HUES6 (cell line): ENCODE results near the gene KIAA0825.

Experiments
- H3K27ac ChIP-seq: 2 replicates; pipeline ENCODE4 v1.7.0; 2013; ENCODE audit warnings: low read depth, mild to moderate bottlenecking, low read length, inconsistent platforms
- H3K27me3 ChIP-seq: 2 replicates; pipeline ENCODE4 v1.6.1; 2013; ENCODE audit warnings: low read length; ENCODE audit not compliant: control insufficient read depth, insufficient read depth
- H3K36me3 ChIP-seq: 2 replicates; pipeline ENCODE4 v1.6.1; 2013; ENCODE audit warnings: low read length; ENCODE audit not compliant: control insufficient read depth, insufficient read depth
- H3K4me1 ChIP-seq: 2 replicates; pipeline ENCODE4 v1.6.1; 2013; ENCODE audit warnings: low read length; ENCODE audit not compliant: control insufficient read depth, insufficient read depth
- H3K4me3 ChIP-seq: 2 replicates; pipeline ENCODE4 v1.5.1; 2013; ENCODE audit warnings: low read depth, low read length
- H3K9ac ChIP-seq: one replicate; pipeline ENCODE4 v1.6.1; 2013; ENCODE audit warnings: mild to moderate bottlenecking, low read length
- H3K9me3 ChIP-seq: 2 replicates; pipeline ENCODE4 v1.6.1; 2013; ENCODE audit warnings: low read depth, low read length; ENCODE audit not compliant: control insufficient read depth, insufficient read depth

Gene KIAA0825

GRCh38 chr5:94276751-94277150, 341.7 kb downstream of the KIAA0825 start:
- Histone ChIP-seq H3K9ac (no peak overlapping the region), H3K9me3 (no peaks in the 10 kb centered on the region), H3K27me3 (no peaks in the 10 kb centered on the region), H3K36me3 (peaks cover 7% of the 10 kb centered on the region; the same call in 1 of the 2 replicates), H3K4me1 (peaks cover 6% of the 10 kb centered on the region), H3K27ac (no peak overlapping the region), H3K4me3 (no peak overlapping the region)

- Histone ChIP-seq H3K27me3 (no peaks in the 10 kb centered on the region), H3K27ac (no peak overlapping the region), H3K9ac (no peak overlapping the region), H3K4me3 (no peak overlapping the region), H3K9me3 (no peaks in the 10 kb centered on the region), H3K4me1 (no peaks in the 10 kb centered on the region), H3K36me3 (peaks cover 7% of the 10 kb centered on the region; the same call in 1 of the 2 replicates)
Measured at GRCh38 chr5:94276048-94276447, 342.4 kb downstream of the KIAA0825 start.

GRCh38 chr5:94274707-94275106, 343.7 kb downstream of the KIAA0825 start:
- H3K4me1 ChIP-seq: no peaks in the 10 kb centered on the region

GRCh38 chr5:94268226-94268625, 350.2 kb downstream of the KIAA0825 start:
- no peaks in the 10 kb centered on the region for H3K27me3 ChIP-seq
- peaks cover 5% of the 10 kb centered on the region; the same call in 1 of the 2 replicates for H3K9me3 ChIP-seq
- H3K4me1 ChIP-seq: peaks cover 10% of the 10 kb centered on the region; the same call in 1 of the 2 replicates
- H3K4me3 ChIP-seq: no peak overlapping the region
- H3K27ac ChIP-seq: no peak overlapping the region
- no peaks in the 10 kb centered on the region; the same call in 1 of the 2 replicates for H3K36me3 ChIP-seq
- H3K9ac ChIP-seq: no peak overlapping the region

More at GRCh38 chr5:94274707-94275106, 343.7 kb downstream of the KIAA0825 start:
- H3K27me3 ChIP-seq: no peaks in the 10 kb centered on the region
- H3K36me3 ChIP-seq: peaks cover 7% of the 10 kb centered on the region; the same call in 1 of the 2 replicates
- peaks cover 5% of the 10 kb centered on the region; the same call in 1 of the 2 replicates for H3K9me3 ChIP-seq
- no peak overlapping the region for H3K9ac ChIP-seq
- no peak overlapping the region for H3K27ac ChIP-seq
- H3K4me3 ChIP-seq: no peak overlapping the region

GRCh38 chr5:94267350-94267899, 351.0 kb downstream of the KIAA0825 start:
- peaks cover 5% of the 10 kb centered on the region; the same call in 1 of the 2 replicates for H3K9me3 ChIP-seq
- H3K36me3 ChIP-seq: no peaks in the 10 kb centered on the region; the same call in 1 of the 2 replicates
- no peak overlapping the region for H3K27ac ChIP-seq
- H3K27me3 ChIP-seq: no peaks in the 10 kb centered on the region
- H3K4me1 ChIP-seq: peaks cover 10% of the 10 kb centered on the region; the same call in 1 of the 2 replicates
- H3K4me3 ChIP-seq: no peak overlapping the region
- H3K9ac ChIP-seq: no peak overlapping the region

- H3K4me1 ChIP-seq: peaks cover 10% of the 10 kb centered on the region; the same call in 1 of the 2 replicates
- no peak overlapping the region for H3K4me3 ChIP-seq
- peaks cover 5% of the 10 kb centered on the region; the same call in 1 of the 2 replicates for H3K9me3 ChIP-seq
- no peak overlapping the region for H3K27ac ChIP-seq
- H3K9ac ChIP-seq: no peak overlapping the region
- no peaks in the 10 kb centered on the region; the same call in 1 of the 2 replicates for H3K36me3 ChIP-seq
- H3K27me3 ChIP-seq: no peaks in the 10 kb centered on the region
Measured at GRCh38 chr5:94266170-94266569, 352.2 kb downstream of the KIAA0825 start.

GRCh38 chr5:94263068-94263467, 355.3 kb downstream of the KIAA0825 start:
- Histone ChIP-seq H3K36me3 (no peaks in the 10 kb centered on the region; the same call in 1 of the 2 replicates), H3K27me3 (no peaks in the 10 kb centered on the region), H3K9me3 (no peaks in the 10 kb centered on the region), H3K4me3 (no peak overlapping the region), H3K9ac (no peak overlapping the region), H3K27ac (no peak overlapping the region), H3K4me1 (peaks cover 9% of the 10 kb centered on the region; the same call in 1 of the 2 replicates)

GRCh38 chr5:94260096-94260495, 358.3 kb downstream of the KIAA0825 start:
- no peaks in the 10 kb centered on the region for H3K9me3 ChIP-seq
- no peak overlapping the region for H3K9ac ChIP-seq
- no peak overlapping the region for H3K4me3 ChIP-seq
- no peak overlapping the region for H3K27ac ChIP-seq
- no peaks in the 10 kb centered on the region for H3K4me1 ChIP-seq
- H3K36me3 ChIP-seq: peaks cover 3% of the 10 kb centered on the region; the same call in 1 of the 2 replicates
- no peaks in the 10 kb centered on the region for H3K27me3 ChIP-seq

GRCh38 chr5:94254214-94254613, 364.2 kb downstream of the KIAA0825 start:
- H3K27ac ChIP-seq: no peak overlapping the region
- no peaks in the 10 kb centered on the region for H3K27me3 ChIP-seq
- peaks cover 3% of the 10 kb centered on the region; the same call in 1 of the 2 replicates for H3K4me1 ChIP-seq
- H3K4me3 ChIP-seq: no peak overlapping the region
- H3K9ac ChIP-seq: no peak overlapping the region
- no peaks in the 10 kb centered on the region for H3K9me3 ChIP-seq
- peaks cover 3% of the 10 kb centered on the region; the same call in 1 of the 2 replicates for H3K36me3 ChIP-seq

GRCh38 chr5:94250985-94251384, 367.4 kb downstream of the KIAA0825 start:
- Histone ChIP-seq H3K27ac (no peak overlapping the region), H3K4me3 (no peak overlapping the region), H3K9me3 (no peaks in the 10 kb centered on the region), H3K9ac (no peak overlapping the region), H3K36me3 (peaks cover 6% of the 10 kb centered on the region; the same call in 1 of the 2 replicates), H3K27me3 (no peaks in the 10 kb centered on the region), H3K4me1 (peaks cover 3% of the 10 kb centered on the region; the same call in 1 of the 2 replicates)

- Histone ChIP-seq H3K27me3 (no peaks in the 10 kb centered on the region), H3K4me1 (peaks cover 3% of the 10 kb centered on the region; the same call in 1 of the 2 replicates), H3K36me3 (peaks cover 3% of the 10 kb centered on the region; the same call in 1 of the 2 replicates), H3K4me3 (no peak overlapping the region), H3K27ac (no peak overlapping the region), H3K9ac (no peak overlapping the region), H3K9me3 (no peaks in the 10 kb centered on the region)
Measured at GRCh38 chr5:94249430-94249829, 369.0 kb downstream of the KIAA0825 start.
